ENCODE data around the gene GRIK4.
A peak's percentile ranks its signal among the peaks of the same experiment; 100 is the strongest.
"Not testable (repeated sequence)": the region's sequence is repeated elsewhere in the genome, so short reads cannot be mapped to it uniquely, and the experiment has no call there.

Gene GRIK4

DNA sequence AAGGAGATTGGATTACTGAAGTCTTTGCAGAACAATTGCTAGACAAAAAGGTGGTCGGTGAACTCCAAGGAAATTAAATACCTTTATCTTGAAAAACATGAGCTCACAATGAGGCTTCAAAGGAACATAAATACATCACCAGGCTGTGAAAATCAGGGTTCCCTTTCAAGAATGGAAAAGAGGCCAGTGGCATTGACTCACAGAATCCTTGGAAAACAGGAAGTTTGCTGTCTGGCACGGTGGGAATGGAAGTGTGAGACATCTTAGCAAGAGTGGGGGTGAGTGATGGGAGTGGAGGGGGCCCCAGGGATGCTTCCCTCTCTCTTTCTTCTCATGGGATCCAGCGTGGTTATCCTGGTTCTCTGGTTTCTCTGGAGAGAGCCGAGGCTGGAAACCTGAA, 463.4 kb downstream of the GRIK4 start:
- no peak for DNase-seq

DNA sequence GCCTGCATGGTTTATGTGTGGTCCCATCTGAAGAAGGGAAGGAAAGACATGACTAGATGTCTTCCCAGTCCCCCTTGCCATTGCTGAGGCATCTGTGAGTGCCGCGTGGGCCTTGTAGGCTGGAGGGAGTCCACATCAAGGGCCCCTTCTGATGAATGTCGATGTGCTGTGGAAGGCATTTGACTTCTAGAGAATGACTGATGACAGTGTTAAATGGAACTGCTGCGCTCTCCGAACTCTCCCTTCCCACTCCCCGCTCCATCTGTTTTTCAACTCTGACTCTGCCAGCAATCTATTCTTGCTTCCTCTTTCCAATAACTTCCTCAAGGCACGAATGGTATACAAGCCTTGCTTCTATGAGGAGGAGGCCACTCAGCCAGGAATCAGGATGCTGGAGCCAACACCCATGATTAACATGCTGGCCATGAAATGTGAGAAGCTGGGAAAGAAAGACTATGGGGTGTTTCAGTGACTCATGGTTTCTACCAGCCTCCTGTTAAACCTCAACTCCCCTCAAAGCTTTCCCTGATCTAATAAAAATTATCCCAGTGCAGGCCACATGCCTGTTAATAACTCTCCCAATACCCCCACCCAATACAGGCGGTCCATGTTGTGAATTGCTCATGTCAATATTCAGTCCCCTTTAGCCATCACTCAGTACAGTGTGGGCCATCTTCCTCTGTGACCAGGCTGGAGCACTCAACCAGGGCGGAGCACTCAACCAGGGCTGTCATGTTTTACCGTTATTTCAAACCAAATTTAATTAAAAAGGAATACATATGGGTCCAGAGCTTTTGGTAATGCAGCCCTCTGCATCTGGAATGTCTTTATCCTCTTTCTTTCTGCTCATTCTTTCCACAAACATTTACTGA, 466.0 kb downstream of the GRIK4 start:
- DNase-seq, result no peak

DNA sequence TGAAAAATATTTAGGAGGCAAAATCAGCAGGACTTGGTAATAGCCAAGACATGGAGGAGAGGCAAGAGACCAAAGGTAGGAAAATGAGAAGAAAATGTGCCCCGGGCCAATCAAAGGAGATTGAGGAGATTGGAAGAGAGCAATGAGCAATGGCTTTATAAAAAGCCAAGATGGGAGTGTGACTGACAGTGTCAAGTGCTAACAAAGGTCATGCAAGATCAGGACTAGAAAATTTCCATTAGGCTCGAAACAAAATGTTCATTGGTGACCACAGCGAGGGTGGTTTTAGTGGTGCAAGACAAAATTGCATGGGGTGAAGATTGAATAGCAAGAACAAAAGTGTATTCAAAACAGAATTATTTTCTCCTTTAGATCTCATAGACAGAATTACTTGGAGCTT, 467.2 kb downstream of the GRIK4 start:
- no peak for DNase-seq

DNA sequence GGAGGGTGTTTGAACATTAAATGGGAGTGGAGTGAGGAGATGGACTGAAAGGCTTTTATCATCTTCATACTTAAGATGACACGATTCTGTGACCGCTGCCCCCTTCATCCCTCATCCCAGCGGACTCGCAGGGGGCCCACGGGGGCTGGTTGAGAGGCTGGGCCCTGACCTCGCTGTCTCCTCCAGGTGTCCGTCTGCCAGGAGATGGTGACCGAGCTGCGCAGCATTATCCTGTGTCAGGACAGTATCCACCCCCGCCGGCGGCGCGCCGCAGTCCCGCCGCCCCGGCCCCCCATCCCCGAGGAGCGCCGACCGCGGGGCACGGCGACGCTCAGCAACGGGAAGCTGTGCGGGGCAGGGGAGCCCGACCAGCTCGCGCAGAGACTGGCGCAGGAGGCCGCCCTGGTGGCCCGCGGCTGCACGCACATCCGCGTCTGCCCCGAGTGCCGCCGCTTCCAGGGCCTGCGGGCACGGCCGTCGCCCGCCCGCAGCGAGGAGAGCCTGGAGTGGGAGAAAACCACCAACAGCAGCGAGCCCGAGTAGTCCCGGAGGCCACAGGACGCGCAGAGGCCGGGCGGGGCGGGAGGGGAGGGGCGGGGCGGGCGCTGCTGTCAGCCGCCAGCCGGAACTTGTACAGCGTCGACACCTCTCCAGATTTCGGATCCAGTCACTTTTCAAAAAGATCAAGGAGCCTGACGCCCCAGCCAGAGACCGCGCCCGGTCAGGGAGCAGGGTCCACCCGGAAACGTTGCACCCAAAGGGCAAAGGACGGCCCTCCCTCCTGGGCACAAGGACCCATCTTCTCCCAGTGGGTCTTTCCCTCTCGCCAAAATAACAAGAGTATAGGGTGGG, 474.4 kb downstream of the GRIK4 start:
- peak; percentile 27 for DNase-seq

DNA sequence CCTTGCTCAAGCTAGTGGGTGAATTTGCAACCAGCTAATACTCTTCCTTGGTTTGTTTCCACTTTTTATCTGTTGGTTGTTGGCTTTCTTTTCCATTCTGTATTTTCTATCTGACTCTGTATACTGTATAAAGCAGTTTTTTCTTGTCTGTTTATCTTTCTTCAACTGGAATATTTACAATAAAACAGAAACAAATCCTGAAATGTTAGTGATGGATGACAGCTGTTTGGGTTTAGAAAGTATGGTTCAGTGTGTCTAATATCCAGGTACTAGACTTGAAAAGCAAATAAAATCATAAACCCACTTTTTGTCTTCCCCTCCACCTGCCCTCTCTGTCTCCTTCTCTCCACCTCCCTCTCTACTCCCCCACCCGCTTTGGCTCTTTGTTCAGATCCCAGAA, 477.1 kb downstream of the GRIK4 start:
- DNase-seq, result no peak

DNA sequence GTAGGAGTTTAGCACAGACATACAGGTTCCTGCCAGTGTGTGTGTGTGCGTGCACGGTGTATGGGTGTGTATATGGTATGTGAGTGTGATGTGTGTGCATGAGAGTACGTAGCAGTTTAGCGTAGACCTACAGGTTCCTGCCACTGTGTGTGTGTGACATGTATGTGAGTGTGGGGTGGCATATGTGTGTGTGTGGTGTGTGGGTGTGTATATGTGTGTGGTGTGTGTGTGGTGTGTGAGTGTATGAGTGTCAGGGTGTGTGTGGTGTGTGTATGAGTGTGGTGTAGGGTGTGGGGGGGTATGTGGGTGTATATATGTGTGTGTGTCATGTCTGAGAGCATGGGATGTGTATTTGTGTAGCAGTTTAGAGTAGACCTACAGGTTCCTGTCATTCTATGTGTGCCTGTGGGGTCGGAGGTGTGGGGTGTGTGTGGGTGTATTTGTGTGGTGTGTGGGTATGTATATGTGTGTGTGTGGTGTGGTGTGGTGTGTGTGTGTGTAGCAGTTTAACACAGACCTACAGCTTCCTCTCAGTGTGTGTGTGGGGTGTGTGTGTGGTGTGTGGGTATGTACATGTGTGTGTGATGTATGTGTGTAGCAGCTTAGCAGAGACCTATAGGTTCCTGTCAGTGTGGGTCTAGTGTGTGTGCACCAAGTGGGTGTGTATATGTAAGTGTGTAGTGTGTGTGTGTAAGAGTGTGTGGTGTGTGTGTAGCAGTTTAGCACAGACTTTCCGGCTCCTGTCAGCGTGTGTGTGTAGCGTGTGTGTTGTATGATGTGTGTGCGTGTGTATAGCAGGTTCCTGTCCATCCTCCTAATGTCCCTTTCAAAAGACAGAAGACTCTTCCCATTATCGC, 480.5 kb downstream of the GRIK4 start:
- DNase-seq, result no peak

DNA sequence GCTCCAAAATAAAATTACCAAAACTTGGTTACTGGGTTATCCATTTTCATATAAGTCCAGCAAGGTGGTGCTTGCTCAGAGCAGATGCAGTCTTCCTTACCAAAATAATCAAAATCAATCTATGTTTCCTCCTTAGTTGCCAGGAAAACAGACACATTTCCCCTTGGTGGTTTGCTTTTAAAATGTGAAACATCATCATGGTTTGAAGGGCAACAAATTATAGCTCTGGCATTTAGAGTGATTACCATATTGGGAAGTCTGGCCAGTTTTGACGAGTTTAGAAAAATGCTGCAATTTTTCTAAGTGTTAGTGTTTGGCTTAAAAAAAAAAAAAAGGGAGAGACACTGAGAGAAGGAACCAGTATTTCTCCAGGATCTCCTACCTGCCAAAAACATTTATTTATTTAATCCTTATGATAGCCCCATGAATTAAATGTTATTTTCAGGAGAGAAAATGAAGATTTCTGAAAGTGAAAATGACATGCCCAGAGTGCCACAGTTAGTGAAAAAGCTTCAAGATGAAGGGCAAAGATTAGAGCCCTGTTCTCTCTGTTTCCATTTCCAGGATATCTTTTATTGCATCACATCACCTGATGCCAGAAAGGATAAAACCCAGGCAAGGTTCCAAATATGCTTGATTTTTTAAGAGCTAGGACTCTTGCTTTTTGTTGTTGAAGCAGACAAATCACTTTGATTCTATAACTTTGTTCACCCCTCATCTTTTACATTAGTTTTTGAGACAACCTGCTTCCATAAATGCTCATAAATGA, 482.7 kb downstream of the GRIK4 start:
- no peak for DNase-seq

DNA sequence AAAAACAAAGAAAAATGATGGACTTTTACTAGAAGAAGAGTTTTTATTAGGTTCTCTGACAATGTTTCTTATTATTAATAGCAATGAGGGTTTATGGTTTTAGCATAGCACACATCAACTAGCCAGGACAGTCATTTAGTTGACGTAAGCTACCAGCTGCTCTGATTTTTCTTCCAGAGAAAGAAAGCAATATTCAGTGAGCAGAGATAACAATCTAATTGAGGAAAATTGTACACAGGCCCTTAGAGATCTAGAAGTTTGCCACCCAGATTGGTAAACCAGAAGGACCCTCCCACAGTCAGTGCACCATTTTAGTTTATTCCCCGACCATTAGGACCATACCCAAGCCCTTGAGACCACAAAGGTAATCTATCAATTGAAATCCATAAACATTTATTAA, 483.6 kb downstream of the GRIK4 start:
- no peak for DNase-seq

DNA sequence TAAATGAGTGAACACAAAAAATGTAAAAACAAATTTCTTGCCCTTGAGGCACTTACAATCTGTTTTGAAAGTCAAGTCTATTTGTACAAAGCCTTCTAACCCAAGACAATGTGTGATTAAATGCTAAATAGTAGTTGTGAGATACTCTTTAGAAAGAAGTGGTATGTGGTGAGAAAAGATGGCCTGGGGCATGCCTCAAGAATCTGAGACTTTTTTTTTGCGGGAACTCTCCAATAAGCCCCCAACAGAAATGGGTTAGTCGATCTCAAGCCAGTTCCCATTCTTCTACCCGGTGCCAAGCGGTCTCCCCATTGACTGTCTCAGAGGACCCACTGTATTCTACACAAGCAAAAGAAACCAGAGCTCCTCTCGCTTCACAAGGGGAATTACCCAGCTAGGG, 485.4 kb downstream of the GRIK4 start:
- DNase-seq, result no peak

DNA sequence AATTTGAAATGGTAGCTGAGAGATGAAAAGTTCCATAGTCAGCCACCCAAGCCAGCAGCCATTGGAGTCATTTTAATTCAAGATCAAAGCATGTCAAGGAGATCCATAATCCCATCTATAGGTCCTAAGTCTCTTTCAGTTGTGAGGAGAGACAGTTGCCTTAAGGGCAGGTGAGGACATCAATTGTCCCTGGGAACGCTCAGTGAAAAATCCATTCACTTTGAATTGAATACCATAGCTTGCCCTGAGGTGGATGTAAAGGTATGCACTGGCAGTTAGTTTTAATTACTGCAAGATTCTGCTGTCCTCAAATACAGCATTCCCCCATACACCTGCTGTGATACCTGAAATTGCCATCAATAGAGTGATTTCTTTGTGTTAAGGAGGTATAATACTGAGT, 487.0 kb downstream of the GRIK4 start:
- no peak for DNase-seq

DNA sequence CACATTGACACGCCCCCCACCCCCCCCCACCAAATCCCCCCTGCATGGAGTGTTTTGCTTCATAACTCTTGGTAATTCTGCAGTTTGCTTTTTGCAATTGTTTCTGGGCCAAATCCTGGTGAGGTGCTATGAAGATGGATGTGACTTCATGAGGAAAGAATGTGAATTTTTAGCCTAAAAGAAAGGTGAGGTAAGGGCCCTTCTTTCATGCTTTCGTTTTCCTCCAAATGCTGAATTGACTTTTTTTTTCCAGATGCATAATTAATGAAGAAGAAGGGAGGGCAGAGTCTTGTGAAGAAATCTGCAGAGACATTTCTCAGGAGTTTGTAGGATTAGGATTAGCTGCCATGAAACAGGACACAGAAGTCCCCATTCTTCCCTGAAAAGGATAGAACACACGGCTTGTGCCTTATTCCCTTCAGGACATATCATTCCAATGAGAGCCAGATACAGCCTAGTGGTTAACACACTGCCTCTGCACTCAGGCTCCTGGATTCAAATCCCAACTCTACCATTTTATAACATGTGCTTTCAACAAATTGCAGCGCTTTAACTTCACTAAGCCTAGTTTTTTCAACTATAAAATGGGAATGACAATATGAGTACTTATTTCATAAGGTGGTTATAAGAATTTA, 492.8 kb downstream of the GRIK4 start:
- no peak for DNase-seq

DNA sequence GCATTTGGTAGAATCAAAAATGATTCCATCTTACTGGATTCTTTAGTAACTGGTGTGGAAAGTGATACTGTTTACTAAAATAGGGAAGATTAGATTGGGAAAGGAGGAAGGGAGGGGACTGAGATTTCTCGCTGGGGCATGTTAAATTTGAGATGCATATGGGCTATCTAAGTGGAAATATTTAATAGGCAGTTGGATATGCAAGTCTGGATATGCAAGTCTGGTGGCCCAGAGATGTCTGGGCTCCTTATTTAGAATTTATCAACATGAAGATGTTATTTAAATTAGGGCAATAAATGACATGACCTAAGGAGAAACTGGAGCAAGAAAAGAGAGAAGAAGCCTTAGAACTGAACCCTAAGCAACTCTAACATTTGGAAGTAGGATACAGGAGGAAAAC, 495.4 kb downstream of the GRIK4 start:
- DNase-seq, result no peak

DNA sequence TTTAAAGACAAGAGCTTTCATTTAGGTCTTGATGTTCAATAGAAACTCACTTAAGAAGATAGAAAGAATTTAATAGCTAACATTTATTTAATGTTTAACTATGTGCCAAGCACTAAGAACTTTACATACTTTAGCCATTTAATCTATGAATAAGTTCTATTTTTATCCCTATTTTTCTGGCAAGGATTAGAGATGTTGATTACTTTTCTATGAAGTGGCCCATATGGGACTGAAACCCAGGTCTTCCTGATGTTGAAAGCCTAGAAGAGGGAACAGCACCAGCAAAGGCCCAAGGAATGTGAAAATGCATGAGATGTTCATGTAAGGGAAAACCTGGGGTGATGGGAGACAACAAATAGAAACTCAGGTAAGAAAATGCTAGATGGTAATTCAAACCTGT, 497.0 kb downstream of the GRIK4 start:
- no peak for DNase-seq

DNA sequence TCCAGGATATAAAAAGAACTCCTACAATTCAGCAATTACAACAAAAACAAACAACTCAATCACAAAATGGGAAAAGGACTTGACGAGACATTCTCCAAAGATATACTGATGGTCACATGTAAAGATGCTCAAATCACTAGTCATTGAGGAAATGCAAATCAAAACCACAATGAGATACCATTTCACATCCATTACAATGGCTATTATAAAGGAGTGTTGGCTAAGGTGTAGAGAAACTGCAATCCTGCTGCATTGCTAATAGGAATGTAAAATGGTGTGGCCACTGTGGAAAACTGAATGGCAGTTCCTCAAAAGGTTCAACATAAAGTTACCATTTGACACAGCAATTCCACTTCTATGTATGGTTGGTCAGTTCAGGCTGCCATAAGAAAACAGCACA, 500.5 kb downstream of the GRIK4 start:
- DNase-seq, result no peak

DNA sequence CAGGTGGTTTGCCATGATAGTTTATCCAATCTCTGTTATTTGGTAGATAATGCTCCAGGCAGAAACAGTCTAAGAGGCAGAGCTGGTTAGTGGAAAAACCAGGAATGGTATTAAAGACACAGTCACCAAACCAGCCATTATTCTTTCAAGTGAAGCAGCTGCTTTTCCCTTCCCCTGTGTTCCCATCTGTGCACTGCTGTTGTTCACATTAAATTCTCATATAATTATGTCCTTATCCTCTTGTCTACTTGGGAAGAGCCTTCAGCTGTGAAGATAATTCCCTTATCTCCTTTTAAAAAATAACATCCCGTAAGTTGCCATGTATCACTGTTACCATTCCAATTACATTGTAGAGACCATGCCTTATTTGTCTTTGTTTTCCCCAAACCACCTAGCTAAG, 507.2 kb downstream of the GRIK4 start:
- DNase-seq, result no peak

DNA sequence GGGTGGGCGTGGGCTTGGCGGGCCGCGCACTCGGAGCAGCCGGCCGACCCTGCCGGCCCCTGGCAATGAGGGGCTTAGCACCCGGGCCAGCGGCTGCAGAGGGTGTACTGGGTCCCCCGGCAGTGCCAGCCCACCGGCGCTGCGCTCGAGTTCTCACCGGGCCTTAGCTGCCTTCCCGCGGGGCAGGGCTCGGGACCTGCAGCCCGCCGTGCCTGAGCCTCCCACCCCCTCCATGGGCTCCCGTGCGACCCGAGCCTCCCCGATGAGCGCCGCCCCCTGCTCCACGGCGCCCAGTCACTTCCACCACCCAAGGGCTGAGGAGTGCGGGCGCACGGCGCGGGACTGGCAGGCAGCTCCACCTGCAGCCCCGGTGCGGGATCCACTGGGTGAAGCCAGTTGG, 510.2 kb downstream of the GRIK4 start:
- DNase-seq, result not testable (repeated sequence)

DNA sequence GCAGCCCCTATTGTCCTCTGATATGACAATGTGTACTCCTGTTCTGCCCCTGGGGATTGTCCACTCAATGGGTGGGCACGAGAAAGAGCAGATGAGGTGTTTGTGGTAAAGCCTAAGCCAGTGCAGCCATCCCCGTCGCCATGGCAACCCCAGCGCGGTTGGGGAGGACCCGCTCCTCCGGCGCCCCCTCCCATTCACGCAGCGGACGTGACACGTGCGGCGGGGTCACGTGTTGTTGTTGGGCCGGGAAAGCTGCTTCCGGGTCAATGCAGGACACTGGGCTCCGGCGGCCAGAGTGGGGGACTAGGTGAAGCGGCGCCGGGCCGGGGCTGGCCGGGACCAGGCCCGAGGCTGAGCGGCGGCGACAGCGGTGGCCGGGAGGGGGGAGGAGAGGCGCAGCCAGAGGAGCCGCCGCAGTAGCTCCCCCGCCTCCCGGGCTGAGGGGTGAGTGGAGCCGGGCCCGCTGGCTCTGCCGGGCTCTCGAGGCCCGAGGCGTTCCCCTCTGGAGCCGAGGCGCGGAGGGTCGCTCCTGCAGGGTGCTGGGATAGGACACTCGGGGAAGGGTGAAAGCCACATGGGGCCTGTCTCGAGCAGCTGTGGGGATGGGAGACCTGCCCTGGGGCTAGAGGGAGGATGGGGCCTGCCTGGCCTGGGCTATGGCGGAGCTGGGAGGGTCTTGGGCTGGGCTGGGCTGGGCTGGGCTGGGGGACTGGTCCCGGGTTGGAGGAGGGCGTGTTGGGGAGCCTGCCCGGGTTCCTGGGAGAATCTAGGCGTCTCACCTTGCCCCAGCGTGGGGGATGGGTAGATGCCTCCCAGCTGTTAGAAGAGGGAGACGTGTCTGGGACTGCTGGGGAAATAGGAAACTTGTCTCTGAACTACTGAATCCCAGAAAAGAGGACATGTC, 512.6 kb downstream of the GRIK4 start, which contains the start of gene TBCEL:
Gene TBCEL, plus strand, starts transcription at position 255 of the 904 bp plus-strand sequence. CDS start 21,589 bp downstream, outside the sequence.
- DNase-seq, result peak; percentile 87

DNA sequence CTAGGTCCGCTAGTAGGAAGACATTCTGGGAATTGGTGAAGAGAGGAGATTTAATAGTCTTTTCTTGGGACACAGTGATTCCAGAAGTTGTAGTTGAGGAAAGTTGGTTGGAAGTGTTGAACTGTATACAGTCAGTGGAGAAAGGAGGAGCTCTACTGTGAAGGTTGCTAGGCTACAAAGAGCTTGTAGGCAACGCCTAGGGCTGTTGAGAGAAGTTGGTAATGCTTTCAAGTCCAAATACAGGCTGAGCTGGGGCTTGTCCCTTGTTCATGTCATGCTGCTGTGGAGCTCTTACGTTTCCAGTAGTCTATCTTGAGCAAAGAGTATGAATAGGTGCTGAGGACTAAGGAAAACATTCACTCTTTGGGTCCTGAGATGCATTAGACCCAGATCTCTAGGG, 513.4 kb downstream of the GRIK4 start:
- DNase-seq, result no peak

DNA sequence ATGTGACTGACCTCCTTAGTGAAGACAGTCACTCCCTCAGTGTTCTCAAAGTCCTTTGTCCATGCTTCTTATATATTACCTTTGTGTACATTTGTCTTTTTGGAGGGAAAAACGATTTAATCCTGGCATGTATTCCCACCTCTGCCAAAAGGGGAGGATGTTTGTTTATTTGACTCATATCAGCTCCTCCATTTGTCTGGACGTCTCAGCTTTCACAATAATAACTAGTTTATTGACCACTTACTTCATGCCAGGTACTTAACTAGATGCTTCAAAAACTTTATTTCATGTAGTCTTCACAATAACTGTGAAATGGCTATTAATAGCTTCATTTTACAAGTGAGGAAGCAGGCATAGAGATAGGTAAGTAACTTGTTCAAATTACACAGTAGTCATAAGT, 517.6 kb downstream of the GRIK4 start:
- no peak for DNase-seq

DNA sequence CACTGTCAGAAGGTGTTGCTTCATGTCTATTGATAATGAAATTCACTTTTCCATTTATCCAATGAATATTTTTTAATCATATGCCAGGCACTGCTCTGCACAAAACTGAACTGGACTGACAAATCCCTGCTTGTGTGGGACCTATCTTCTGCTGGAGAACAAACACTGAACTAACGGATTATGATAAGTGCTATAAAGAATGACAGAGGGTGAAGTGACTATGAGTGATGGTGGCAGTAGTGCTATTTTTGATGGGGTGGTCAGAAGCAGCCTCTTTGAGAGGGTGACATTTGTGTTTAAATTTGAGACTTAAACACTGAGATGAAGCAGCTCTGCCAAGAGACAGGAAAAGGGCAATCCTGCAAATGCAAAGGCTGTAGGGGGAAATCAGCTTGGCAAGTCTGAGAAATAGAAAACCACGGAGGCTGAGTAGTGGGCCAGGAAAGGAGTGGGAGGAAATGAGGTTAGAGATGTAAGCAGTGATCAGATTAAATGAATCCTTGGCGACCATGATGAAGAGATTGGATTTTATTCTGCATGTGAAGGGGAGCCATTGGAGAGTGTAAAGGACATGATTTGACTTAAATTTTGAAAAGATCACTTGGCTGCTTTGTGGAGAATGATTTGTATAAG, 518.4 kb downstream of the GRIK4 start:
- no peak for DNase-seq
